CD14-positive monocyte (primary cell): ENCODE measurements around the gene TMED9. TPM values are rescaled to one million over a fixed set of nuclear protein-coding genes. Genes with fewer than 3 reads are reported as not detected.
"Not testable (repeated sequence)": the region's sequence is repeated elsewhere in the genome, so short reads cannot be mapped to it uniquely, and the experiment has no call there.

Source experiments
- DNase-seq, 3 donors: peaks; one replicate each; pipeline ENCODE4 v3.0.0-alpha.2; 2011 to 2022
- H2AFZ ChIP-seq: 2 replicates; pipeline ENCODE4 v1.6.0; 2012; ENCODE audit warnings: mild to moderate bottlenecking, low read depth, low read length, inconsistent platforms; ENCODE audit not compliant: insufficient read depth, poor library complexity, severe bottlenecking
- H3K27ac ChIP-seq, 2 donors: 1 replicate in 1 of 2; 2 replicates in 1 of 2; pipeline ENCODE4 v1.5.1; 2012 to 2013; ENCODE audit warnings: low read length in 2 of 2, control low read depth in 1 of 2, inconsistent platforms in 1 of 2, low read depth in 1 of 2, mild to moderate bottlenecking in 1 of 2
- H3K27me3 ChIP-seq, 2 donors: one replicate each; pipeline versions ENCODE4 v1.6.0 to v1.6.1; 2011 to 2013; ENCODE audit warnings: low read length in 2 of 2; ENCODE audit not compliant: control insufficient read depth in 2 of 2, insufficient read depth in 2 of 2
- H3K36me3 ChIP-seq, 2 donors: replicated peaks in 1 of 2; 1 replicate in 1 of 2; 2 replicates in 1 of 2; pipeline versions ENCODE4 v1.5.1 to v1.6.1; 2012 to 2013; ENCODE audit warnings: low read length in 2 of 2, control low read depth in 1 of 2, inconsistent platforms in 1 of 2, mild to moderate bottlenecking in 1 of 2; ENCODE audit not compliant: insufficient read depth in 2 of 2, control insufficient read depth in 1 of 2
- H3K4me1 ChIP-seq, 2 donors: 1 replicate in 1 of 2; 2 replicates in 1 of 2; pipeline versions ENCODE4 v1.5.1 to v1.6.1; 2012 to 2013; ENCODE audit warnings: low read length in 2 of 2, control low read depth in 1 of 2, inconsistent platforms in 1 of 2, mild to moderate bottlenecking in 1 of 2, moderate library complexity in 1 of 2; ENCODE audit not compliant: insufficient read depth in 2 of 2, control insufficient read depth in 1 of 2
- H3K4me2 ChIP-seq: replicated peaks from 2 replicates; pipeline ENCODE3; 2012; ENCODE audit warnings: low read length, moderate library complexity, mild to moderate bottlenecking; ENCODE audit not compliant: poor library complexity, severe bottlenecking; ENCODE audit errors: extremely low read depth
- H3K4me3 ChIP-seq, 3 experiments: fragments of 200-600 bp in 1 of 3; sonication (generic) in 1 of 3; replicated peaks in 1 of 3; 1 replicate in 2 of 3; 2 replicates in 1 of 3; pipeline ENCODE4 v1.5.1; 2011 to 2013; ENCODE audit warnings: low read length in 3 of 3, mild to moderate bottlenecking in 3 of 3, control low read depth in 2 of 3, low read depth in 2 of 3, inconsistent platforms in 1 of 3, moderate library complexity in 1 of 3
- H3K79me2 ChIP-seq: 2 replicates; pipeline ENCODE4 v1.6.0; 2012; ENCODE audit warnings: mild to moderate bottlenecking, control low read depth, inconsistent platforms, low read length, moderate library complexity; ENCODE audit not compliant: insufficient read depth
- H3K9ac ChIP-seq: 2 replicates; pipeline ENCODE4 v1.6.0; 2017; ENCODE audit warnings: low read length, mild to moderate bottlenecking; ENCODE audit not compliant: insufficient read depth, poor library complexity, severe bottlenecking
- H3K9me3 ChIP-seq, 2 donors: replicated peaks in 1 of 2; 1 replicate in 1 of 2; 2 replicates in 1 of 2; pipeline versions ENCODE4 v1.5.1 to v1.6.1; 2012 to 2013; ENCODE audit warnings: low read length in 2 of 2, control low read depth in 1 of 2; ENCODE audit not compliant: control insufficient read depth in 1 of 2, insufficient read depth in 1 of 2
- H4K20me1 ChIP-seq: 2 replicates; pipeline ENCODE4 v1.6.0; 2012; ENCODE audit warnings: mild to moderate bottlenecking, low read length, control low read depth, moderate library complexity; ENCODE audit not compliant: insufficient read depth
- H3K27ac Mint-ChIP-seq, 7 donors: one replicate each; pipeline ENCODE4 v1.8.0; 2020; ENCODE audit warnings: mild to moderate bottlenecking in 7 of 7, mixed read lengths in 7 of 7, moderate library complexity in 6 of 7, inconsistent platforms in 2 of 7
- H3K27me3 Mint-ChIP-seq, 3 donors: one replicate each; pipeline ENCODE4 v1.8.0; 2021 to 2022; ENCODE audit warnings: low read depth in 3 of 3, mild to moderate bottlenecking in 3 of 3, mixed read lengths in 3 of 3, moderate library complexity in 3 of 3, inconsistent platforms in 1 of 3
- H3K36me3 Mint-ChIP-seq, 2 donors: one replicate each; pipeline ENCODE4 v1.8.0; 2020; ENCODE audit warnings: mixed read lengths in 2 of 2, inconsistent platforms in 1 of 2, mild to moderate bottlenecking in 1 of 2
- H3K4me1 Mint-ChIP-seq: one replicate; pipeline ENCODE4 v1.8.0; 2020; ENCODE audit warnings: mild to moderate bottlenecking, mixed read lengths
- H3K4me3 Mint-ChIP-seq, 2 donors: one replicate each; pipeline ENCODE4 v1.8.0; 2020; ENCODE audit warnings: mild to moderate bottlenecking in 2 of 2, mixed read lengths in 2 of 2, moderate library complexity in 1 of 2
- H3K9me3 Mint-ChIP-seq, 7 donors: one replicate each; pipeline ENCODE4 v1.8.0; 2020 to 2022; ENCODE audit warnings: mixed read lengths in 7 of 7, mild to moderate bottlenecking in 6 of 7, moderate library complexity in 6 of 7, inconsistent platforms in 2 of 7
- CTCF ChIP-seq: fragments of 200-600 bp; IDR thresholded peaks from one replicate; pipeline ENCODE4 v1.8.0; 2022; ENCODE audit warnings: antibody characterized with exemption, mild to moderate bottlenecking
- WGBS: methylation state at CpG from one replicate; pipeline ENCODE4 v1.1.5; 2013; ENCODE audit warnings: missing lambda C conversion rate; ENCODE audit not compliant: insufficient coverage; 5-methylcytosine and 5-hydroxymethylcytosine counted together
- intact Hi-C, 2 donors: fragments of 100-400 bp; cut with micrococcal nuclease; formaldehyde crosslinking; loops; one replicate each; pipeline versions ENCODE4 v1.15.0 to v1.15.1; 2023
- polyA plus RNA-seq, 3 donors: library from polyadenylated mRNA; depleted of rRNA in 1 of 3; unstranded in 2 of 3; stranded (reverse) in 1 of 3; fragments of 300-500 nt in 2 of 3; fragments of >200 nt in 1 of 3; fragmentation: Illumina TruSeq in 2 of 3; gene quantifications; 1 replicate in 2 of 3; 2 replicates in 1 of 3; pipeline ENCODE4 v1.2.3, GENCODE V29; 2012 to 2021

The TMED9 gene
- polyA plus RNA-seq, 3 donors, result 98.2 to 150 (median 136) TPM

GRCh38 chr5:177557041-177557647 is 34.9 kb upstream of the TMED9 start:
- no peak overlapping the region for H3K4me3 ChIP-seq
- Mint-ChIP-seq H3K36me3 (peaks cover 7% of the 10 kb centered on the region in 2 donors), H3K27me3 (peaks cover 3 to 8% (median 5%) of the 10 kb centered on the region in 3 donors), H3K4me1 (peaks cover 21% of the 10 kb centered on the region), H3K27ac (no peak overlapping the region), H3K9me3 (peaks cover 0 to 6% (median 5%) of the 10 kb centered on the region in 7 donors), H3K4me3 (no peak overlapping the region)
- H3K27ac ChIP-seq, result no peak overlapping the region
- DNase-seq, result no peak
- H3K9ac ChIP-seq, result no peak overlapping the region
- 50% methylated on average over 2 of the region's 4 CpGs for WGBS
- no peak for TF ChIP-seq CTCF
- peaks cover 16 to 19% of the 10 kb centered on the region in 2 donors for H3K4me1 ChIP-seq
- H3K36me3 ChIP-seq, result peaks cover 0 to 7% of the 10 kb centered on the region in 2 donors
- intact Hi-C loops, result loop anchor here in 1 of 2 donors (5.0 kb wide), 1 partner anchor 40 kb away; no protein-coding TSS in a partner anchor
- H2AFZ ChIP-seq, result no peak overlapping the region
- no peak overlapping the region for H3K4me2 ChIP-seq
- peaks cover 18% of the 10 kb centered on the region for H4K20me1 ChIP-seq
- peaks cover 20% of the 10 kb centered on the region for H3K79me2 ChIP-seq
- no peaks in the 10 kb centered on the region for H3K27me3 ChIP-seq
- no peaks in the 10 kb centered on the region for H3K9me3 ChIP-seq

GRCh38 chr5:177557796-177558195 is 34.2 kb upstream of the TMED9 start:
- Mint-ChIP-seq H3K27ac (no peak overlapping the region), H3K4me3 (no peak overlapping the region), H3K36me3 (peaks cover 2% of the 10 kb centered on the region in 2 donors), H3K9me3 (peaks cover 0 to 8% (median 5%) of the 10 kb centered on the region in 7 donors), H3K27me3 (peaks cover 3 to 8% (median 5%) of the 10 kb centered on the region in 3 donors), H3K4me1 (peaks cover 15% of the 10 kb centered on the region)
- intact Hi-C loops, result loop anchor here in 1 of 2 donors (5.0 kb wide), 1 partner anchor 40 kb away; no protein-coding TSS in a partner anchor
- Histone ChIP-seq H3K9ac (no peak overlapping the region), H3K27ac (no peak overlapping the region), H3K9me3 (no peaks in the 10 kb centered on the region), H3K27me3 (no peaks in the 10 kb centered on the region), H4K20me1 (peaks cover 12% of the 10 kb centered on the region), H3K4me1 (peaks cover 15 to 17% of the 10 kb centered on the region in 2 donors), H3K4me3 (no peak overlapping the region), H2AFZ (no peak overlapping the region), H3K79me2 (peaks cover 14% of the 10 kb centered on the region), H3K4me2 (no peak overlapping the region), H3K36me3 (peaks cover 0 to under 1% of the 10 kb centered on the region in 2 donors)
- WGBS, result no CpG with 5 or more reads among the region's 5 CpGs
- no peak for DNase-seq
- TF ChIP-seq CTCF, result no peak

GRCh38 chr5:177559446-177559941 is 32.5 kb upstream of the TMED9 start:
- WGBS, result 92% methylated on average over 5 of the region's 8 CpGs
- not testable (repeated sequence) for H3K4me3 ChIP-seq, H3K36me3 ChIP-seq, H3K4me3 Mint-ChIP-seq, H3K27ac Mint-ChIP-seq, H3K9me3 Mint-ChIP-seq, H4K20me1 ChIP-seq, H3K9me3 ChIP-seq, H2AFZ ChIP-seq, H3K79me2 ChIP-seq, DNase-seq, H3K36me3 Mint-ChIP-seq, H3K4me2 ChIP-seq, H3K4me1 Mint-ChIP-seq, H3K27me3 ChIP-seq, H3K27ac ChIP-seq, H3K4me1 ChIP-seq, H3K9ac ChIP-seq
- intact Hi-C loops, result loop anchor here in 1 of 2 donors (5.0 kb wide), 1 partner anchor 38 kb away; no protein-coding TSS in a partner anchor
- peaks cover 5 to 13% (median 8%) of the 10 kb centered on the region in 3 donors for H3K27me3 Mint-ChIP-seq
